Body of pancreas (tissue), 4 donors: ENCODE results near the gene PTPRN2.

Source experiments
- POLR2A ChIP-seq, 3 donors: fragments of 450-650 bp; IDR thresholded peaks; one replicate each; pipeline ENCODE4 v1.6.1; 2016; ENCODE audit warnings: antibody characterized with exemption in 3 of 3, mild to moderate bottlenecking in 2 of 3
- TF ChIP-seq, protein P1 (sequence below), 7 experiments: fragments of 450-650 bp in 4 of 7; fragments of 200-600 bp in 3 of 7; sonication (generic) in 3 of 7; IDR thresholded peaks; one replicate each; pipeline ENCODE4 v1.5.1; 2016 to 2019; ENCODE audit warnings: antibody characterized with exemption in 7 of 7

DNA sequence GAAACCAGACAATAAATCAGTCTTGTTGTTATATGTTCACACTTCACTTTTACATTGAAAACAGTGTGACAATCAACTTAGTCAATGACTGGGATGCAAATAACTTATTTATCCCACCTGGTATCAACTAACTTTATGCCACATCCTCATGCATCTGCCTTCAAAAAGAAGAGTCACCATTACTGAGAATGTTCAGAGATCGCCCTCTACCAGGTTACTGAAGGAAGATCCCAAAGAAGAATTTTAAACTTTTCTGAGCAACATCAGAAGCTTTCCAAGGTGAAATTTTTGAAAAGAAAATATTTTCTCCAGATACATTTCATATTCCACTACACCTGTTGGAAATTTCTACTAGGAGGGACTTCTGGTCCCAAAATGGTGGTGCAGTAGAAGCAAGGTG, 359.5 kb downstream of the PTPRN2 start:
- TF ChIP-seq, protein P1, sequence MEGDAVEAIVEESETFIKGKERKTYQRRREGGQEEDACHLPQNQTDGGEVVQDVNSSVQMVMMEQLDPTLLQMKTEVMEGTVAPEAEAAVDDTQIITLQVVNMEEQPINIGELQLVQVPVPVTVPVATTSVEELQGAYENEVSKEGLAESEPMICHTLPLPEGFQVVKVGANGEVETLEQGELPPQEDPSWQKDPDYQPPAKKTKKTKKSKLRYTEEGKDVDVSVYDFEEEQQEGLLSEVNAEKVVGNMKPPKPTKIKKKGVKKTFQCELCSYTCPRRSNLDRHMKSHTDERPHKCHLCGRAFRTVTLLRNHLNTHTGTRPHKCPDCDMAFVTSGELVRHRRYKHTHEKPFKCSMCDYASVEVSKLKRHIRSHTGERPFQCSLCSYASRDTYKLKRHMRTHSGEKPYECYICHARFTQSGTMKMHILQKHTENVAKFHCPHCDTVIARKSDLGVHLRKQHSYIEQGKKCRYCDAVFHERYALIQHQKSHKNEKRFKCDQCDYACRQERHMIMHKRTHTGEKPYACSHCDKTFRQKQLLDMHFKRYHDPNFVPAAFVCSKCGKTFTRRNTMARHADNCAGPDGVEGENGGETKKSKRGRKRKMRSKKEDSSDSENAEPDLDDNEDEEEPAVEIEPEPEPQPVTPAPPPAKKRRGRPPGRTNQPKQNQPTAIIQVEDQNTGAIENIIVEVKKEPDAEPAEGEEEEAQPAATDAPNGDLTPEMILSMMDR (IDR thresholded peaks at IDR 0.05) = no peak
- TF ChIP-seq POLR2A (IDR thresholded peaks at IDR 0.05) = no peak
